Myocyte (in vitro differentiated cells): ENCODE results near the gene ZNF208. TPM values are rescaled to one million over a fixed set of nuclear protein-coding genes. Genes with fewer than 3 reads are reported as not detected.
"Not testable (repeated sequence)": the region's sequence is repeated elsewhere in the genome, so short reads cannot be mapped to it uniquely, and the experiment has no call there.

Experiments used
- DNase-seq: peaks from one replicate; pipeline ENCODE4 v3.0.0-alpha.2; 2012; ENCODE audit warnings: low read depth
- total RNA-seq: library from RNA; depleted of rRNA; stranded (reverse); fragments of >200 nt; gene quantifications from 2 replicates; pipeline ENCODE4 v1.2.3, GENCODE V29; 2014

The ZNF208 gene
- total RNA-seq, 1 donor from 2014 or later: not detected

- not testable (repeated sequence) for DNase-seq
Observed at GRCh38 chr19:21885516-21885915, 125.2 kb downstream of the ZNF208 start.

GRCh38 chr19:21884786-21885185, 126.0 kb downstream of the ZNF208 start:
- not testable (repeated sequence) for DNase-seq

GRCh38 chr19:21883516-21883915, 127.2 kb downstream of the ZNF208 start:
- no peak for DNase-seq

Other genes with a start within 250 kb of the ZNF208 start
- gene ZNF100, start 243.4 kb downstream of the ZNF208 start, total RNA-seq: 4.0 and 5.9 TPM in 2 replicates
- gene ZNF43, start 174.8 kb downstream of the ZNF208 start, total RNA-seq: 6.0 and 8.6 TPM in 2 replicates
- not detected in 2 replicates for gene ZNF257, start 41.5 kb upstream of the ZNF208 start, total RNA-seq
- not detected in 2 replicates for gene ZNF676, start 186.0 kb upstream of the ZNF208 start, total RNA-seq